Neuron (in vitro differentiated cells): ENCODE data around the gene MPP3.
"Not testable (repeated sequence)": the region's sequence is repeated elsewhere in the genome, so short reads cannot be mapped to it uniquely, and the experiment has no call there.

ENCODE experiments used
- H2AFZ ChIP-seq: one replicate; pipeline ENCODE4 v1.6.1; 2013; ENCODE audit warnings: low read depth, mild to moderate bottlenecking, inconsistent platforms, low read length, moderate library complexity
- H3K27me3 ChIP-seq: one replicate; pipeline ENCODE4 v1.6.1; 2013; ENCODE audit warnings: low read length; ENCODE audit not compliant: insufficient read depth
- H3K36me3 ChIP-seq: one replicate; pipeline ENCODE4 v1.6.1; 2013; ENCODE audit warnings: low read length; ENCODE audit not compliant: insufficient read depth
- H3K4me1 ChIP-seq: one replicate; pipeline ENCODE4 v1.6.1; 2013; ENCODE audit warnings: low read length; ENCODE audit not compliant: insufficient read depth
- H3K4me3 ChIP-seq: 2 replicates; pipeline ENCODE4 v1.5.1; 2013; ENCODE audit warnings: mild to moderate bottlenecking, low read length, moderate library complexity
- H3K9me3 ChIP-seq: one replicate; pipeline ENCODE4 v1.6.1; 2013; ENCODE audit warnings: low read length

MPP3 gene

GRCh38 chr17:43799047-43799446, 33.9 kb downstream of the MPP3 start:
- no peak overlapping the region for H2AFZ ChIP-seq
- no peaks in the 10 kb centered on the region for H3K27me3 ChIP-seq
- no peak overlapping the region for H3K4me3 ChIP-seq
- H3K9me3 ChIP-seq, result peaks cover 2% of the 10 kb centered on the region
- peaks cover 13% of the 10 kb centered on the region for H3K4me1 ChIP-seq
- H3K36me3 ChIP-seq, result no peaks in the 10 kb centered on the region

GRCh38 chr17:43798024-43798423, 34.9 kb downstream of the MPP3 start:
- H3K4me1 ChIP-seq, result peaks cover 13% of the 10 kb centered on the region
- H3K36me3 ChIP-seq, H3K27me3 ChIP-seq, H2AFZ ChIP-seq, H3K9me3 ChIP-seq, H3K4me3 ChIP-seq: not testable (repeated sequence)

- H3K4me3 ChIP-seq, H2AFZ ChIP-seq, H3K9me3 ChIP-seq, H3K4me1 ChIP-seq, H3K36me3 ChIP-seq, H3K27me3 ChIP-seq: not testable (repeated sequence)
These were observed 40.3 kb downstream of the MPP3 start for GRCh38 chr17:43792668-43793067.

GRCh38 chr17:43791589-43791988, 41.4 kb downstream of the MPP3 start:
- Histone ChIP-seq H3K9me3 (no peaks in the 10 kb centered on the region), H3K36me3 (no peaks in the 10 kb centered on the region), H3K4me3 (peak overlapping the region; percentile 48)

GRCh38 chr17:43790311-43790940, 42.5 kb downstream of the MPP3 start:
- Histone ChIP-seq H3K4me3 (no peak overlapping the region), H3K4me1 (peaks cover 3% of the 10 kb centered on the region), H2AFZ (no peak overlapping the region), H3K36me3 (no peaks in the 10 kb centered on the region), H3K27me3 (no peaks in the 10 kb centered on the region), H3K9me3 (no peaks in the 10 kb centered on the region)

More at GRCh38 chr17:43791589-43791988, 41.4 kb downstream of the MPP3 start:
- Histone ChIP-seq H3K27me3 (no peaks in the 10 kb centered on the region), H3K4me1 (peaks cover 3% of the 10 kb centered on the region), H2AFZ (peak overlapping the region; percentile 67)

- H2AFZ ChIP-seq, result no peak overlapping the region
- H3K9me3 ChIP-seq, result no peaks in the 10 kb centered on the region
- H3K4me1 ChIP-seq, result peaks cover 9% of the 10 kb centered on the region
- no peak overlapping the region for H3K4me3 ChIP-seq
- H3K36me3 ChIP-seq, result no peaks in the 10 kb centered on the region
- no peaks in the 10 kb centered on the region for H3K27me3 ChIP-seq
These were observed 43.5 kb downstream of the MPP3 start for GRCh38 chr17:43789482-43789881.

GRCh38 chr17:43788540-43788939, 44.4 kb downstream of the MPP3 start:
- Histone ChIP-seq H2AFZ (no peak overlapping the region), H3K9me3 (no peaks in the 10 kb centered on the region), H3K4me1 (peaks cover 14% of the 10 kb centered on the region), H3K4me3 (no peak overlapping the region), H3K36me3 (no peaks in the 10 kb centered on the region), H3K27me3 (peaks cover under 1% of the 10 kb centered on the region)

- H3K4me3 ChIP-seq, result no peak overlapping the region
- H2AFZ ChIP-seq, result no peak overlapping the region
- H3K27me3 ChIP-seq, result peaks cover 8% of the 10 kb centered on the region
- no peaks in the 10 kb centered on the region for H3K36me3 ChIP-seq
- peaks cover 14% of the 10 kb centered on the region for H3K4me1 ChIP-seq
- no peaks in the 10 kb centered on the region for H3K9me3 ChIP-seq
These were observed 45.2 kb downstream of the MPP3 start for GRCh38 chr17:43787728-43788127.

- peaks cover 10% of the 10 kb centered on the region for H3K4me1 ChIP-seq
- no peaks in the 10 kb centered on the region for H3K36me3 ChIP-seq
- no peak overlapping the region for H3K4me3 ChIP-seq
- no peak overlapping the region for H2AFZ ChIP-seq
- H3K27me3 ChIP-seq, result peaks cover 30% of the 10 kb centered on the region
- no peaks in the 10 kb centered on the region for H3K9me3 ChIP-seq
These were observed 48.3 kb downstream of the MPP3 start for GRCh38 chr17:43784628-43785101.

- Histone ChIP-seq H3K4me3 (no peak overlapping the region), H3K4me1 (peaks cover 10% of the 10 kb centered on the region), H3K27me3 (peaks cover 33% of the 10 kb centered on the region), H3K36me3 (no peaks in the 10 kb centered on the region), H3K9me3 (no peaks in the 10 kb centered on the region), H2AFZ (no peak overlapping the region)
These were observed 48.9 kb downstream of the MPP3 start for GRCh38 chr17:43784068-43784467.

- Histone ChIP-seq H3K9me3 (no peaks in the 10 kb centered on the region), H2AFZ (no peak overlapping the region), H3K36me3 (no peaks in the 10 kb centered on the region), H3K4me3 (no peak overlapping the region), H3K4me1 (peaks cover 10% of the 10 kb centered on the region), H3K27me3 (peaks cover 33% of the 10 kb centered on the region)
These were observed 49.8 kb downstream of the MPP3 start for GRCh38 chr17:43782913-43783680.

GRCh38 chr17:43780135-43780534, 52.8 kb downstream of the MPP3 start, which contains the start of gene CFAP97D1:
Gene CFAP97D1, plus strand, starts transcription at chr17:43780435. Its CDS starts 28 bp downstream, at chr17:43780463.
- no peaks in the 10 kb centered on the region for H3K9me3 ChIP-seq
- peaks cover 33% of the 10 kb centered on the region for H3K27me3 ChIP-seq
- H3K36me3 ChIP-seq, result peaks cover 4% of the 10 kb centered on the region
- H3K4me3 ChIP-seq, result peak within 1 kb of the TSS; percentile 68
- peak within 1 kb of the TSS; percentile 92 for H2AFZ ChIP-seq
- peaks cover 10% of the 10 kb centered on the region for H3K4me1 ChIP-seq
